ENCODE results near the gene DET1. TPM values are rescaled to one million over a fixed set of nuclear protein-coding genes. Genes with fewer than 3 reads are reported as not detected.

DET1 gene
- 10 to 100 TPM in 1 of 4 donors, 1 to 10 TPM in 3; 4.3 to 12.2 (median 6.7) TPM for total RNA-seq

GRCh38 chr15:88546248-88547129 is at the start of gene DET1:
TSS of gene DET1 (minus strand) at chr15:88546681. CDS start at chr15:88531705, 14,976 bp downstream.
- H3K9me3 ChIP-seq: no peaks in the 10 kb centered on the region
- peak within 1 kb of the TSS; percentile 78 for H3K27ac ChIP-seq
- TF ChIP-seq POLR2AphosphoS5 (IDR thresholded peaks at IDR 0.05) (peak in 2 of 3 donors; percentile 24 to 65), EP300 (IDR thresholded peaks at IDR 0.05) (peak; percentile 8), POLR2A (IDR thresholded peaks at IDR 0.05) (no peak)
- TF ChIP-seq, protein P1, sequence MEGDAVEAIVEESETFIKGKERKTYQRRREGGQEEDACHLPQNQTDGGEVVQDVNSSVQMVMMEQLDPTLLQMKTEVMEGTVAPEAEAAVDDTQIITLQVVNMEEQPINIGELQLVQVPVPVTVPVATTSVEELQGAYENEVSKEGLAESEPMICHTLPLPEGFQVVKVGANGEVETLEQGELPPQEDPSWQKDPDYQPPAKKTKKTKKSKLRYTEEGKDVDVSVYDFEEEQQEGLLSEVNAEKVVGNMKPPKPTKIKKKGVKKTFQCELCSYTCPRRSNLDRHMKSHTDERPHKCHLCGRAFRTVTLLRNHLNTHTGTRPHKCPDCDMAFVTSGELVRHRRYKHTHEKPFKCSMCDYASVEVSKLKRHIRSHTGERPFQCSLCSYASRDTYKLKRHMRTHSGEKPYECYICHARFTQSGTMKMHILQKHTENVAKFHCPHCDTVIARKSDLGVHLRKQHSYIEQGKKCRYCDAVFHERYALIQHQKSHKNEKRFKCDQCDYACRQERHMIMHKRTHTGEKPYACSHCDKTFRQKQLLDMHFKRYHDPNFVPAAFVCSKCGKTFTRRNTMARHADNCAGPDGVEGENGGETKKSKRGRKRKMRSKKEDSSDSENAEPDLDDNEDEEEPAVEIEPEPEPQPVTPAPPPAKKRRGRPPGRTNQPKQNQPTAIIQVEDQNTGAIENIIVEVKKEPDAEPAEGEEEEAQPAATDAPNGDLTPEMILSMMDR (IDR thresholded peaks at IDR 0.05): peak; percentile 65 to 86
- H3K36me3 ChIP-seq: no peaks in the 10 kb centered on the region
- 4% methylated on average over 21 of the region's 33 CpGs for WGBS
- DNase-seq (ENCODE audit: low spot score in 2 of 2): peak; percentile 94 to 97
- peak within 1 kb of the TSS; percentile 60 for H3K4me3 ChIP-seq
- no peaks in the 10 kb centered on the region for H3K4me1 ChIP-seq
- H3K27me3 ChIP-seq: no peaks in the 10 kb centered on the region

DNA sequence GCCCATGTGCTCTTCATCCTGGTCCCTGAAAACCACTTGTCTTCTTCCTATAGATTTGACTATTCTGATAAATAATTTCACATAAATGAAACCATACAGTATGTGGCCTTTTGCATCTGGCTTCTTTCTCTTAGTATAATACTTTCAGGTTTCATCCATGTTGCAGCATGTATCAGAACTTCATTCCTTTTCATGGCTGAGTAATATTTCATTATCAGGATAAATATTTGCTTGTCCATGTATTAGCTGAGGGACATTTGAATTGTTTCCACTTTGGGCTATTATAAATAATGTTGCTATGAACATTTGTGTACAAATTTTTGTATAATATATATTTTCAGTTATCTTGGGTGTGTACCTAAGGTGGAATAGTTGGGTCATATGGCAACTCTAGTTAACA is 44.9 kb upstream of the DET1 start:
- Histone ChIP-seq H3K4me1 (no peaks in the 10 kb centered on the region), H3K9me3 (no peaks in the 10 kb centered on the region), H3K27me3 (no peaks in the 10 kb centered on the region), H3K27ac (no peak overlapping the region), H3K36me3 (no peaks in the 10 kb centered on the region), H3K4me3 (no peak overlapping the region)
- no peak for TF ChIP-seq POLR2A (IDR thresholded peaks at IDR 0.05)
- no peak for TF ChIP-seq EP300 (IDR thresholded peaks at IDR 0.05)
- TF ChIP-seq, protein P1 (IDR thresholded peaks at IDR 0.05): no peak
- no peak for TF ChIP-seq POLR2AphosphoS5 (IDR thresholded peaks at IDR 0.05)
- no peak for DNase-seq (ENCODE audit: low spot score in 2 of 2)

- 83% methylated on average over 6 of the region's 6 CpGs for WGBS
- H3K36me3 ChIP-seq: no peaks in the 10 kb centered on the region
- no peak for DNase-seq (ENCODE audit: low spot score in 2 of 2)
- no peak overlapping the region for H3K27ac ChIP-seq
- no peak overlapping the region for H3K4me3 ChIP-seq
- no peaks in the 10 kb centered on the region for H3K27me3 ChIP-seq
- TF ChIP-seq EP300 (IDR thresholded peaks at IDR 0.05) (no peak), POLR2A (IDR thresholded peaks at IDR 0.05) (no peak), POLR2AphosphoS5 (IDR thresholded peaks at IDR 0.05) (no peak)
- TF ChIP-seq, protein P1 (IDR thresholded peaks at IDR 0.05): no peak
- H3K4me1 ChIP-seq: no peaks in the 10 kb centered on the region
- no peaks in the 10 kb centered on the region for H3K9me3 ChIP-seq
Observed at GRCh38 chr15:88590759-88591158, 44.3 kb upstream of the DET1 start.

GRCh38 chr15:88586401-88587162 is 40.1 kb upstream of the DET1 start:
- Histone ChIP-seq H3K27me3 (no peaks in the 10 kb centered on the region), H3K9me3 (no peaks in the 10 kb centered on the region), H3K36me3 (no peaks in the 10 kb centered on the region), H3K27ac (no peak overlapping the region), H3K4me3 (no peak overlapping the region), H3K4me1 (no peaks in the 10 kb centered on the region)
- DNase-seq (ENCODE audit: low spot score in 2 of 2): no peak
- TF ChIP-seq, protein P1 (IDR thresholded peaks at IDR 0.05): no peak
- TF ChIP-seq EP300 (IDR thresholded peaks at IDR 0.05) (no peak), POLR2AphosphoS5 (IDR thresholded peaks at IDR 0.05) (no peak), POLR2A (IDR thresholded peaks at IDR 0.05) (no peak)
- WGBS: 30% methylated on average over 4 of the region's 4 CpGs

GRCh38 chr15:88580532-88580931 is 34.1 kb upstream of the DET1 start:
- Histone ChIP-seq H3K27me3 (no peaks in the 10 kb centered on the region), H3K36me3 (no peaks in the 10 kb centered on the region), H3K27ac (no peak overlapping the region), H3K4me1 (no peaks in the 10 kb centered on the region), H3K9me3 (no peaks in the 10 kb centered on the region), H3K4me3 (no peak overlapping the region)
- DNase-seq (ENCODE audit: low spot score in 2 of 2): no peak
- WGBS: 54% methylated on average over 4 of the region's 4 CpGs
- no peak for TF ChIP-seq POLR2AphosphoS5 (IDR thresholded peaks at IDR 0.05)
- TF ChIP-seq, protein P1 (IDR thresholded peaks at IDR 0.05): no peak
- no peak for TF ChIP-seq EP300 (IDR thresholded peaks at IDR 0.05)
- no peak for TF ChIP-seq POLR2A (IDR thresholded peaks at IDR 0.05)

Measured in suprapubic skin (tissue), 4 donors.